Measurements from ENCODE around the gene TPD52L2.

TPD52L2 gene

GRCh38 chr20:63892402-63892801 lies 27.3 kb downstream of the TPD52L2 start:
- no peaks in the 10 kb centered on the region for H3K27me3 ChIP-seq
- TF ChIP-seq, protein P1, sequence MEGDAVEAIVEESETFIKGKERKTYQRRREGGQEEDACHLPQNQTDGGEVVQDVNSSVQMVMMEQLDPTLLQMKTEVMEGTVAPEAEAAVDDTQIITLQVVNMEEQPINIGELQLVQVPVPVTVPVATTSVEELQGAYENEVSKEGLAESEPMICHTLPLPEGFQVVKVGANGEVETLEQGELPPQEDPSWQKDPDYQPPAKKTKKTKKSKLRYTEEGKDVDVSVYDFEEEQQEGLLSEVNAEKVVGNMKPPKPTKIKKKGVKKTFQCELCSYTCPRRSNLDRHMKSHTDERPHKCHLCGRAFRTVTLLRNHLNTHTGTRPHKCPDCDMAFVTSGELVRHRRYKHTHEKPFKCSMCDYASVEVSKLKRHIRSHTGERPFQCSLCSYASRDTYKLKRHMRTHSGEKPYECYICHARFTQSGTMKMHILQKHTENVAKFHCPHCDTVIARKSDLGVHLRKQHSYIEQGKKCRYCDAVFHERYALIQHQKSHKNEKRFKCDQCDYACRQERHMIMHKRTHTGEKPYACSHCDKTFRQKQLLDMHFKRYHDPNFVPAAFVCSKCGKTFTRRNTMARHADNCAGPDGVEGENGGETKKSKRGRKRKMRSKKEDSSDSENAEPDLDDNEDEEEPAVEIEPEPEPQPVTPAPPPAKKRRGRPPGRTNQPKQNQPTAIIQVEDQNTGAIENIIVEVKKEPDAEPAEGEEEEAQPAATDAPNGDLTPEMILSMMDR (IDR thresholded peaks at IDR 0.05; ENCODE audit: low read depth, low read length) = no peak
- no peaks in the 10 kb centered on the region for H3K9me3 ChIP-seq
- DNase-seq = no peak
- H3K4me1 ChIP-seq = no peaks in the 10 kb centered on the region
- H3K4me3 ChIP-seq (ENCODE audit: low read depth, low read length) = no peak overlapping the region
- peaks cover 15% of the 10 kb centered on the region for H3K36me3 ChIP-seq

DNA sequence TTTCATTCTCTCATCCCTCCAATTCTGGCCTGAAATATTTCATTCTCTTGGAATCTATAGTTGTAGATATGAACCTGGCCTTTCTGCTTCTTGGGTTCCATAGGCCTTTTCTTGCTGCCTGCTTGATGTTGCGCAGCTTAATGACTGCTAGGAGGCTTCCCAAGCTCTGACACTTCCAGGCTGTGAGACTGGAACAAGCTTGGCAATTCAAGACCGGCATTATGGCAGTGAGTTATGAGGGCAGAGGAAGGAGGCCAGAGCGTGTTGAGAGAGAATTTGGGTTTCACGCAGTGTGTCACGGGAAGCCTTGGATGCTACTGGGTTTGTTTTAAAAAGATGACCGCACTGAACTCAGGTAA lies 28.9 kb downstream of the TPD52L2 start:
- DNase-seq = no peak
- no peaks in the 10 kb centered on the region for H3K9me3 ChIP-seq
- no peaks in the 10 kb centered on the region for H3K4me1 ChIP-seq
- H3K4me3 ChIP-seq (ENCODE audit: low read depth, low read length) = peak overlapping the region; percentile 48
- TF ChIP-seq, protein P1 (IDR thresholded peaks at IDR 0.05; ENCODE audit: low read depth, low read length) = no peak
- no peaks in the 10 kb centered on the region for H3K27me3 ChIP-seq
- H3K36me3 ChIP-seq = peaks cover 15% of the 10 kb centered on the region

DNA sequence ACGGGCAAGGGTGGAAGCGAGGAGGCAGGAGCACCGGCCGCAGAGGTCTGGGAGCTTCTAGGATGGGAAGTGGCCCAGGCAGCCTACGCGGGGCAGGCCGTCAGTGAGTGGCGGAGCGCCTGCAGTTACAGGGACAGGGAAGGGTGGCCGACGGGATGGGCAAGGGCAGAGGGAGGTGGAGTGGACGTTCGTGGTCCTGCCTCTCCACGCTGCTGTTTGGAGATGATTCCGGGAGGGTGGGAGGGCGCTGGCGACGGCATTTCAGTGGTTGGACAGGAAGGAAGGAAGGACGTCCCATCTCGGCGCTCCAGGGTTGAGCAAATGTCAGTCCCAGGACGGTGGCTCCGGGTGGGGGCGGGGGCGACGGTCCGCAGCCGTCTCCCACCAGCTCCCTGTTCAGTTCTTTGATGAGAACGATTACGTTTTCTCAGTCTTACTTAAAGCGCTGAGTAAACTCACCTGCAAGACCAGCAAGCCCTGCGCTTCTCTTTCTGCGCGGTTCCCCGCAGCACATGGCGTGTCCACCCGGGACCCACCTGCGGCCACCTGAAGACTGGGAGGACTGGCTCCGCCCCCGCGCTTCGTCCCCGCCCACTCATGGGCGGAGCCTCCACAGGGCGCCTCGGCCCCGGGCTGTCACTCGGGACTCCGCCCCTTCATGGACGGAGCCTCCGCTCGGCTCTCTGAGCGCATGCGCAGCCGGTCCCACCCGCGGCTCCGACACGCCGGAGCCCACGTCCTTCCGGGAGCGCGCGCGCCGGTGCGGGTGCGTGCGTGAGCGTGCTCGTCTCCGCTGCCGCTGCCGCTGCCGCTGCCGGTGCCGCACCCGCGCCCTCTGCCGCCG lies 29.5 kb downstream of the TPD52L2 start, which contains the start of gene DNAJC5:
DNAJC5 (plus strand) TSS at position 769 of the 844 bp plus-strand sequence. CDS start 33,220 bp downstream, outside the sequence.
- TF ChIP-seq, protein P1 (IDR thresholded peaks at IDR 0.05; ENCODE audit: low read depth, low read length) = no peak
- peak; percentile 96 for DNase-seq
- H3K27me3 ChIP-seq = no peaks in the 10 kb centered on the region
- no peaks in the 10 kb centered on the region for H3K9me3 ChIP-seq
- peak within 1 kb of the TSS; percentile 82 for H3K4me3 ChIP-seq (ENCODE audit: low read depth, low read length)
- peaks cover 15% of the 10 kb centered on the region for H3K36me3 ChIP-seq
- no peaks in the 10 kb centered on the region for H3K4me1 ChIP-seq

GRCh38 chr20:63895202-63895951 lies 30.3 kb downstream of the TPD52L2 start:
- TF ChIP-seq, protein P1 (IDR thresholded peaks at IDR 0.05; ENCODE audit: low read depth, low read length) = no peak

GRCh38 chr20:63895952-63896263 lies 30.8 kb downstream of the TPD52L2 start:
- Histone ChIP-seq H3K9me3 (no peaks in the 10 kb centered on the region), H3K4me1 (no peaks in the 10 kb centered on the region), H3K27me3 (no peaks in the 10 kb centered on the region), H3K36me3 (peaks cover 6% of the 10 kb centered on the region; the same call in 1 of the 2 replicates), H3K4me3 (ENCODE audit: low read depth, low read length) (peak overlapping the region; percentile 82)
- DNase-seq = no peak
- TF ChIP-seq, protein P1 (IDR thresholded peaks at IDR 0.05; ENCODE audit: low read depth, low read length) = no peak

More at GRCh38 chr20:63895202-63895951, 30.3 kb downstream of the TPD52L2 start:
- Histone ChIP-seq H3K4me1 (no peaks in the 10 kb centered on the region), H3K27me3 (no peaks in the 10 kb centered on the region), H3K36me3 (peaks cover 9% of the 10 kb centered on the region), H3K9me3 (no peaks in the 10 kb centered on the region), H3K4me3 (ENCODE audit: low read depth, low read length) (peak overlapping the region; percentile 82)
- no peak for DNase-seq

All from BE2C (cell line).